NCI-H146 treated with DMSO at 0.1 percent for 48 hours (cell line): Measurements from ENCODE around the gene SPPL2C.

Experiments
- DNase-seq: peaks from one replicate; lab custom pipeline; 2025; ENCODE audit not compliant: unreplicated experiment; lab: John Stamatoyannopoulos, UW

SPPL2C gene

GRCh38 chr17:45828171-45828570, 16.5 kb upstream of the SPPL2C start:
- DNase-seq = no peak

GRCh38 chr17:45828582-45829133, 16.0 kb upstream of the SPPL2C start:
- DNase-seq = no peak

- no peak for DNase-seq
These were observed 10.8 kb upstream of the SPPL2C start for GRCh38 chr17:45833920-45834319.

GRCh38 chr17:45834471-45835396, 9.9 kb upstream of the SPPL2C start:
- no peak for DNase-seq

GRCh38 chr17:45835481-45835880, 9.2 kb upstream of the SPPL2C start:
- DNase-seq = no peak

- no peak for DNase-seq
These were observed 8.3 kb upstream of the SPPL2C start for GRCh38 chr17:45836047-45837044.

- DNase-seq = no peak
These were observed 7.5 kb upstream of the SPPL2C start for GRCh38 chr17:45837187-45837586.

- DNase-seq = no peak
These were observed 7.1 kb upstream of the SPPL2C start for GRCh38 chr17:45837603-45838002.

GRCh38 chr17:45838751-45839295, 5.9 kb upstream of the SPPL2C start:
- DNase-seq = no peak

- DNase-seq = no peak
These were observed 5.2 kb upstream of the SPPL2C start for GRCh38 chr17:45839442-45839841.

- DNase-seq = no peak
These were observed 3.5 kb upstream of the SPPL2C start for GRCh38 chr17:45841186-45841585.

GRCh38 chr17:45841883-45842525, 2.7 kb upstream of the SPPL2C start:
- no peak for DNase-seq

- DNase-seq = no peak
These were observed 959 bp upstream of the SPPL2C start for GRCh38 chr17:45843722-45844121.

GRCh38 chr17:45845376-45846185, 900 bp downstream of the SPPL2C start:
- no peak for DNase-seq

- DNase-seq = no peak
These were observed 1.5 kb downstream of the SPPL2C start for GRCh38 chr17:45846223-45846622.

- DNase-seq = no peak
These were observed 2.0 kb downstream of the SPPL2C start for GRCh38 chr17:45846646-45847045.

- DNase-seq = no peak
These were observed 2.4 kb downstream of the SPPL2C start for GRCh38 chr17:45847101-45847500.

- DNase-seq = no peak
These were observed 3.1 kb downstream of the SPPL2C start for GRCh38 chr17:45847747-45848146.

GRCh38 chr17:45848405-45848804, 3.7 kb downstream of the SPPL2C start:
- no peak for DNase-seq
